ENCODE data around the gene SORBS2.
"Not testable (repeated sequence)": the region's sequence is repeated elsewhere in the genome, so short reads cannot be mapped to it uniquely, and the experiment has no call there.

SORBS2 gene

DNA sequence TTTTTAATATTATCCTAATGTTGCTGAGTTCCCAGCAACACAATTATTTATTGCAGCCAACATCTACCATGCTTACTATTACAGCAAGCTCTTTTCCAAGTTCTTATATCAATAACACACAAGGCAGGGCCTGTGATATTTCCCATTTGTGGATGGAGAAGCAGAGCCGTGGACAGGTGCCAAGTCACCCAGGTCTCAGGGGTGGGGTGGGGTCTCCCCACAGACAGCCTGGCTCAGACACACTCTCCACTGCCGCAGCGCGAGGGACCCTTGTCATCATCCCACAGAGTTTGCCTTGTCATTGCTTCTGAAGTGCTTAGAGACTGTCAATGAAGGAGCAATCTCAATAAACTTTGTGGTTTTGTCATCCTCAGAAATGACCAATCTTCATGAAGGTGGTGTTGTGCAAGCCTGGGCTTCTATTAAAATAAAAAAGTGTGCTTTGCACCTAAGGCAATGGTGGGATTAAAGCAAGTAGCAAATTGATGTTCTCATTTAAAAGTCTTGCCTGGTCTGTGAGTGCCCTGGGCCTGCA is 76.1 kb downstream of the SORBS2 start:
- no peak for DNase-seq

DNA sequence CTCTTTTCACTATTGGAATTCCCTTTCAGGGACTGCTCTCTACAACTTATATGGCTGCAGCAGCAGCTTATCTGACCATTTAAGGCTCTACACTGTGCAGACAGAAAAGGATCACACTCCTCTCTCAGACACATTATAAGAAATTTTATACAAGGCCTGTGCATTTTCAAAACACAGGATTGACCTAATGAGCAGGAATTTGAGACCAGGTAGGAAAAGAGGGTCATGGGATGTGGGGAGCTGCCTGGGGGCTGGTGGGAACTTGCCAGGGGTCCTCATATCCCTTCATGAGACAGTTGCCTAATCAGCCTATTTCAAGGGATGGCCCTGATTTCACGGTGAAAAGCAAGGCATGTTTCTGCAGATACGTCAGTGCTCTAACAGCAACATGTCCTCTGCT is 77.1 kb downstream of the SORBS2 start:
- DNase-seq = no peak

DNA sequence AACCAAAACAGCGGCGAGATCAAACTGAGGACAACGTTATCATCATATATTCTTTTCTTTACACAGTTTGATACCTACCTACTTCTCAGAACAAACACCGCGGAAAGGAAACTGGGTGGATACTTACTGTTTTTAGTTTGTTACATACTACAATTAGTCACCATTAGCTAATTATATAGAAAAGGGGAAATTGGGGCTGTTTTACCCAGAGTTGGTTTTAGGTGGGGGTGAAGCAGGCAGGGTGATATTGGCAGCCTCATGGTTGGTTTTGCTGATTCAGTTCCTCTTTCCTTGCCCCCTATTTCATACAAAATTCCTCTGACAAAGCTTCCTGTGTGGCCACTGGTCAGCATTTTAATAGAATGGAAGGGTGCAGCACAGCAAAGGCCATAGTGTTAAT is 77.8 kb downstream of the SORBS2 start:
- no peak for DNase-seq

DNA sequence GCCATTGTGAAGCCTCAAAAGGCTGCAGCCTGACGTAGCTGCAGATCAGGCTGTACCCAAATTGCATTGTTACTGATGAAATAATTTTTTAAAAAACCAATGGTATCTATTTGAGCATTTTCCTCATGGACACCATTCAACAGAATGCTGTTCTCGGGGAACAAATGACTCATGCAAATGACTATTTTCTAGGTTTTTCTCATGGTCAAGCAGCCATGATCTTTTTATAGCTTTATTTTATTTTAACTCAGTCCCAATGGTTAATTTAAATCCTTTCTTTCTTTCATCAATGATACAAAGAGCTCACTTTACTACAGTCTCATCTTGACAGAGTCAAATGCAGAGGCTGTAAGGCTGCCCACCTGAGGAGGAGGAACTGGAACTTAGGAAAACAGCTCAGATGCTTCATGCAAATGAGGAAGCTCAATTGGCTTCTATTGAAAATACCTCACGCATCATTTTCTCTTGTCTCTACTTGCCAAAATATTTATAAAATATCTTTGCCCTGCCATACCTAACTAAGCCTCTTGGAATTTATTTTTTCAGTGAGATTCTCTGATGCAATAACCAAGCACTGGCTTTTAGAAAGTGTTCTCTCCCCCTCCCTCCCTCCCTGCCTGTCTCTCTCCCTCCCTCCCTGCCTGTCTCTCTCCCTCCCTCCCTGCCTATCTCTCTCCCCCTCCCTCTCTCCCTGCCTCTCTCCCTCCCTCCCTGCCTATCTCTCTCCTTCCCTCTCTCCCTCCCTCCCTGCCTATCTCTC is 81.0 kb downstream of the SORBS2 start:
- DNase-seq = no peak

DNA sequence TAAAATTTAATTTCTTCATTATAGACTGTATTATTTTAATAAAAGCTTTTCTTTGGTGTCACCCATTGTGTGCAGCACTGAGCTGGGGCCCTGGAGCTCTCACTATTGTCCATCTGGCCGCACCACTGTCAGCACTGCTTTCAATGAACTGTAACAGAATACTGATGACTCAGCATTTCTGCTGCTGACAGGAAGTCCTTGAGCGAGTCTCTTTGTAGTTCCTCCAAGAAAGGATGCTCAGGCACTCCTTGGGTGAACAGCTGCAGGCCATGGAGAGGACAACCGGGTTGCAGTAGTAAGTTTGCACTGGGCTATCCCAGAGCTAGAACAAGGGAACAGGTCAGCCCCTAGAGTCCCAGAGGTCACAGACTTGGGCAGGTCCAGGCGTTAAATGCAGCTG is 81.6 kb downstream of the SORBS2 start:
- DNase-seq = no peak

DNA sequence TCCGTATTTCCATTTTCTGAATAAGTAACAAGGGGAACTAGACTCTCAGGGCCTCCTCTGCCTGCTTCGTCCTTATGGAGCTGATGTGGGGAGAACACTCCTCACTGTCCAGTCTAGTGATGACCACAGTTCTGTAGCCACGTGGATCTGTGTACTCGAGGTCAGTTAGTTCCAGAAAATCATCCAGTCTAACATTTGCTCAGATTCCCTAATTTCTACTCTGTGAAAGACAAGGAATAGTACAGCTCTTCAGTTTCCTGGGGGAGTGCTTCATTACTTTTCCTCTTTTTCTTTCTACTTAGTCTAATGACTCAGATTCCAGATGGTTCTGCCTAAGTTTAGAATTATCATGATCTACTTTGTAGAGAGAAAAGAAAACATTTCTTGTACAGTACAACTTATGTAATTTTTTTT is 82.6 kb downstream of the SORBS2 start:
- no peak for DNase-seq

DNA sequence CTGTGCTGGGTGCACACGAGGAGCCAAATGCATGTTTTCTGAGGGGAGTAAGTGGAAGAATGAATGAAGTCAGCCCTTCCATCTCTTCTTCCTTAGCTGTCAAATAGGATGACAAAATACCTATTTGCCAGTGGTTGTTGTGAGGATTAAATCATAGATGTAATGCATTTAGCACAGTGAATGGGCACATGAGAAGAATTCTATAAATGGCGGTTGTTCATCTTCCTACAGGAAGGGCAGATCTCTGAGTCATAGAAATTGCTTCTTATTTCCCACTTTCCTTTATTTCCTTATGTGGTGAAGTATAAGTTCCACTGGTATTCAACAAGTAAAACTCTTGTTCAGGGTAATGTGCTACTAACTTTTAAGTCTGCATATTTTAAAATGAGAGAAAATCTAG is 83.1 kb downstream of the SORBS2 start:
- no peak for DNase-seq

DNA sequence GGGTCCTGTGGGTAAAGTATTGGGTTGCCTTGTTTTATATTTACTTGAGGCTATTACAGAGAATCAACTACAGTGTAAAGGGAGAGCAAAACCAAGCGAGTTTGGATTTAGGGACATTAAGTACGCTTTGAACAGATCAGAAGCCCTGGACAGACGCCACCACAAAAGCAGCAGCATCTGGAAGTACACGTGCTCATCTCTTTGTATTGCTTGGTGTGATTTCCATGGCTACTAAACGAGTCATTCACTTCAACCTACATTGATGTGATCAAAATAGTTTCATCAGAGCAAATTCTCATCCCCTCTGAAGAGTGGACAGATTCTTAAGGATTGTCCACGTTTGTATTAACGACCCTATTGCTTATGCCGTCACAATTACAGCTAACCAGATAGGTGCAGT is 85.1 kb downstream of the SORBS2 start:
- DNase-seq = no peak

DNA sequence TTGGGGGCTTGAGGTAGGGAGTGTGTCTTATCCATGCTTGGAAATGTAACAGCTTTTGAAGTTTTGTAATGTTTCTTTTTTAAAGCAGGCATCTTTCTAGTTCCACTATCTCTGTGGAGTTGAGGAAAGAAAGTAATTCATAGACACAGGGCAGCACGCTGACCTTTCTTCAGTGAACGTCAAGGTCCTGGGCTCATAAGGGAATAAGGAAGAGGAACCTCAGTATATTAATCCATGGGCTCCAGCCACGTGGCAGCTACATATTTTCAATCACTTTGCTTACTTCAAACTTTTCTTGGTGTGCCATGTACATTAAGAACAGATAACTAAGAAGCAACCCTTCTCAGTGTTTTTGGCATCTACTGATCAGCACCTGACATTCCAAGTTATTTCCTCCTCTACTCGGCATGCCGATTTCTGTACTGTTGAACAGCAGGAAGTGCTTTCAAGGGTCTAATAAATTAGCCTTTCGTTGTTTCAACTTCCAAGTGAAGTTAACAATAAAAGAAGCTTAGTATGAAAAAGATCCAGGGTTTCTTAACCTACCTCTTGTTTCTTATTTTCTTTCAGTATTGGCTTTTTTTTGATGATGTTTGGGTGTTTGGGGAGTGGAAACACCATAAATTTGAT is 88.2 kb downstream of the SORBS2 start:
- no peak for DNase-seq

DNA sequence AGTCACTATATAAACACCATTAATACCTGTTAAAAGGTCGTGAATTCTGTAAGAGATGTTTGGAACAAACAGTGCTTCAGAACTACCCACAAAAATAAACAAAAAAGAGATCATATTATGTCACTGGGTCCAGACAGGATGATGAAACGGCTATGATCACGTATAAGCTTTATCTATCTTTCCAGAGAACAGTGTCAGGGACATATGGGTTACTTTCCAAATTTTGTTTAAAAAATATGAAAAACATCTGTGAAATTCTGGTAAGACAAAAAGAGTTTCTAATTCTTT is 90.0 kb downstream of the SORBS2 start:
- DNase-seq = no peak

DNA sequence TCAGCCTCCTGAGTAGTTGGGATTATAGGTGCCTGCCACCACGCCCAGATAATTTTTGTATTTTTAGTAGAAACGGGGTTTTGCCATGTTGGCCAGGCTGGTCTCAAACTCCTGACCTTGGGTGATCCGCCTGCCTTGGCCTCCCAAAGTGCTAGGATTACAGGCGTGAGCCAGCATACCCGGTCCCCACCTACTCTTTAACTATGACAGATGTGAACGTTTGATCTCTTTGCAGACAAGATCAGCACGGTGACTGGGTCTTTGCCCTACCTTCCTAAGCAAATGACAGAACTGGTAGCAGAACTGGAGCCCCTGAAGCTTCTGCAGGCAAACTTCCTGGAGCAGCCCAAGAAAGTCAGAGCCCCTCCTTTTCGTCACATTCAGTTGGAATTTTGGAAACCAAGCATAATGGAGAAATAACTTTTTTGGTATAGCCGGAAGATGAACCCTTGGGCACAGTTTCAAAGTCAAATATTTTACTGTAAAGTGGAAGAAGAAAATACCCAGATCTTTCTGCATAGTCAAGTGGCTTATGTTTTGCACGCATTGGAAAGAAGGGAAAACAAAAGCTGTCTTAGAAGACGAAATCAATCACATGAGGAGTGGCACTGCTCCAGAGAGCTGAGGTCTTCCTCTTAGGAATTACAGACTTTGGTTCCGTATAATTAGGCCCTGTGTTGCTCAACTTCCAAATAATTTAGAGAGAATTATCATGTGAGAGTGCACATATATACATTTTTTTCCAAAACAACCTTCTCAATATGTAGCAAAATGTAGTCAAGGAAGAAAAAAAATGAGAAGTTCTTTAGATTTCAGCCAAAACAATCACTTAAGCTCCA is 90.6 kb downstream of the SORBS2 start:
- DNase-seq = no peak

DNA sequence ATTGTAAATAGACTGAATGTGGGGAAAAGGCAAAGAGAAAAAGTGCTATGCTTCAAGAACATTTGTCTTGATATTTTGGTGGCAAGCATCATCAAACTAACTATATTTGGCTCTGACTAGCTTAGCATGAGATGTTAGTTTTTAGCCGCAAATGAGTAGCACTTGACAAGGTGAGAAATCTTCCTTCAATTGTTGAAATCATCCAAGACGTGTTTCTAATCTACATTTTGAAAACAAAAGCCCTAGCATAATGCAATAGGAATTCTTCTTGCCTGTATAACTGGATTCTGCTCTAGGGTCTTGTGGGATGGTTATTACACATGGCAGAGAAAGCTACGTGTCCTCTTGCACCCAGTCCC is 92.5 kb downstream of the SORBS2 start:
- DNase-seq = no peak

DNA sequence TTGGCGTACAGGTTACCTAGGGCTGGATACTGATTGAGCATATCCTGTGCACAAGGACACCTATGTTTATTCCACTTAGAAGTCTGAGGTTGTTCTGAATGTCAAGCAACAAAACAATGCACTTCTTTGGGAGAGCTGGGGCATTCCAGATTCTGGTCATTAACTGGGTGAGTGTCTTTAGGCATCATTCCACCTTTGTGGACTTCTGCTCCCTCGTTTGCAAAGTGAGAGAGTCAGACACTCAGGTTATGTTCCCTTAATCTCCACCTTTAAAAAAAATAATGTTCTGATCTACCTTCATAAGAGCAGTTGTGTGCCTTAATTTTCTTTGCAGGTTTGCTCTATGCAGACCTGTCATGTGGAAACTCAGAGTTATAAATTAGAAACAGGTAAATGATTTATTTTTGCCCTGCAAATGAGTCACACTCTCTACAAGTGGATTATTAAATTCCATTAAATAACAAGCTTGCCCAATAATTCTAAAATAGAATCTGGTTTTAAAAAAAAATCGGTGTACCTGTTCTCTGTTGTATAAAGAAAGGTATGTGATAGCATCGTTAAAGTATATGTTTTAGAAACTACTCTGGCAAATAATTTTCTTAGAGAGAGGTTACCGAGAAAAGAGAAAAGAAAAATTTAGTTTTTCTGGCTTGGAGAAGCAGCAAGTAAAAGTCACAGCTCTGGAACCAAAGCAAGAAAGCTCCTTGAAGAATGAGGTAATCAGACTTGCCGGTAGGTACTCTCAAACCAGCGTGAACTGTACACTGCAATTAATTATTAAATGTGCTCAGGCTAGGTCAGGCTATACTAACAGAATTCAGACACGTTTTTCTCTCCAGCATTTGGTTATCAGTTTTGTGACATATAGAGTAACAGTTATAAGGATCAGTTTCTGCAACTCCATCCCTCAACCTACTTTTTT is 93.2 kb downstream of the SORBS2 start:
- no peak for DNase-seq

DNA sequence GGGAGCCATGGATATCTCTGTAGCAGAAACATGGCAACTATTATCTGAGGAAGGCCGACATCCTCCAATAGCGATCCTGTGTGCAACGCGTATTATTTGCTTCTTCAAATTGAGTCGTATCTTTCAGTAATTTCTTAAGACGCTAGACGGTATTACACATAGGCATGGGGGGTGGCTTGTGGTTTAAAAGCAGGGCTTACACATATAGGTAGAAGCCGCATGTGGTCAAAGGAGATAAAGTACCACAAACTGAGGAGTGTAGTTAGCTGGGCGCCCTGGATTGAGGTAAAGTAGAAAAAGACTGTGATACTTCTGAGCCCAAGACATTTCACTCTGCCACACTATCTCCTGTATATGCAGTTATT is 94.6 kb downstream of the SORBS2 start:
- DNase-seq = no peak

DNA sequence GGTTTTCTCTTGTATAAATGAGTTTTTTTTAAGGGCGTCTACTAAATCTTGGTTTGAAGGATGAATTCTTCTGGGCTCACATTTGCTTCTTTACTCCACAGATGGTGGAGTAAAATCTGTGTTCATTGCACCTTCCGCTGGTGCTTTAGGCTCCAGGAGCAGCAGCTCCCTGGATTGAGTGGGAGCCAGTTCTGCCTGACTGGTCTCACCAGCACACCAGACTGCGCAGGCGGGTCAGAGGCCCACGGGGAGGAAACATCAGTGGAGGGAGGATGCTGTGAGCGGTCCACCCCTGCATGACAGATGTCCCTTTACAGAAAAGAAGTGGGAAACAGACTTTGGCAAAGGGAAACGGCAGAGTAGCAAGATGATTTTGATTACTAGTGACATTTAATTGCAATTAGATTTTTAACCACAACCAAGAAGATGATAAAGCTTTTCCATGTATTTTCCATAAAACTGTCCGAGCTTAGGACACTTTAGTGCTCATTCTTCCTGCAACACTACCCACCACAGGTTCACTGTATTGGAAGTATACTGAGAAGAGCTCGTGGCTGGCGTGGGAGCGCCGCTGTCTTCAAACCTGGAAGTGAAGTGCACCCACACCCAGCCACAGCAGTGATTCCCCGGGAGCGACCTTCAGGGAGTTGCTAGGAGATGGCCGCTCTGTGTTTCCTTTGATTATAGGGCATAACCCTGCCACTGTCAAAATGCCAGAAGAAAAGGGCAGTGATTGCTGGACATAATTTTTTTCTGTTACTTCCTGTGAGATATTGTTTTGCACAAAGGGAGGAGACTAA is 95.2 kb downstream of the SORBS2 start:
- no peak for DNase-seq

DNA sequence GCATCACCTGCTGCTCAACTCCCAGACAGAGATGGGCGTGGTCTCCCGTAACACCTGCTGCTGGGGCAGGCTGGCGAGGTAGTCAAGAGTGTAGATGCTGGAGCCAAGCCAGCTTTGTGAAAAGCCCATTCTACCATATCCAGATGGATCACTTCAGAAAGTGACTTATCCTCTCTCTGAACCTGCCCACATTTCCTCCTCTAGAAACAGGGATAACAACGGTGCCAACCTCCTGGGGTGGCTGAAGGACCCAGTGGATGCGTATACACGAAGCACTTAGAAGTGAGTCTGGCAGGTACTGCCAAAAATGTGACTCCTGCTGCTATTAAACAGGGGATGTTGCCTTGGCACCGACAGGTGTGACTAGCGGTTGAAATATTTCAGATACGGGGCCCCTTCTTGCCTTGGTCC is 95.8 kb downstream of the SORBS2 start:
- DNase-seq = no peak

DNA sequence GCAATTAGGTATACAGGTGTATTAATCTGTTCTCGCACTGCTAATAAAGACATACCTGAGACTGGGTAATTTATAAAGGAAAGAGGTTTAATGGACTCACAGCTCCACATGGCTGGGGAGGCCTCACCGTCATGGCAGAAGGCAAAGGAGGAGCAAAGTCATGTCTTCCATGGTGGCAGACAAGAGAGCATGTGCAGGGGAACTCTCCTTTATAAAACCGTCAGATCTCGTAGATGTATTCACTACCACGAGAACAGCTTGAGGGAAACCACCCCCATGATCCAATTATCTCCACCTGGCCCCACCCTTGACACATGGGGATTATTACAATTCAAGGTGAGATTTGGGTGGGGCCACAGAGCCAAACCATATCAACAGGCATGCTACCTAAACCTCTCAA is 97.5 kb downstream of the SORBS2 start:
- not testable (repeated sequence) for DNase-seq

DNA sequence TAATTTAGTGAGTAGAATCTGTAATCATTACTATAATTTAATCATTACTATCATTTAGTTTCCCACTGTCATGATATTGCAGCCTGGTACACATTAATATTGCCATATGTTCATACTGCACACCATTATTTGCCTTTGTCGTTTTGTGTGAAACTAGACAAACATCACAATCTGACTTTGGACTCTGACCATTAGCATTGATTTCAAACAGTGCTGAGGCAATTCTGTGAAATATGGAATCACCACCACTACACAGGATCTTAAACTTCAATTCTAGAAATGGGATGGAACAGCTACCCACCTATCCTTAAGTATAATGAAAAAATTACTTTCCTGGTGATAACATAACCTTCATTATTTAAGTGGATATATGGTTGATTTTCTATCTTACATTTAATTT is 98.3 kb downstream of the SORBS2 start:
- DNase-seq = no peak

DNA sequence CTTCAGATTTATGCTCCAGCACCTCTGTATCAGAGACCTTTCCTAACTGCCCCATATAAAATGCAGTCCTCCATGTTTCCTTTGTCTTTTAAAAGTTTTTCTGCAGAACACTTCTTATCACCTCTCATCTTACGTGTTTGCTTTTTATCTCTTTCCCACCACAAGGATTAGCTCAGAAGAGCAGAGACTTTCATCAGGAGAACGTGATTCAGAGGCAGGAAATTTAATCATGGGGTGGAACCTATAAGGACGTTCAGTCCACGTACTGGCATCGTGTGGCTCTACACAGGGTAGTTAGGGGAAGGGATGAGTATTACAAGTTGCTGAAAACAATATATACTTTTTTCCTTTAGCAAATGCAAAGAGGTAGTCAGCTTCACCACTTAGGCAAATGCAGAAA is 98.7 kb downstream of the SORBS2 start:
- DNase-seq = no peak

DNA sequence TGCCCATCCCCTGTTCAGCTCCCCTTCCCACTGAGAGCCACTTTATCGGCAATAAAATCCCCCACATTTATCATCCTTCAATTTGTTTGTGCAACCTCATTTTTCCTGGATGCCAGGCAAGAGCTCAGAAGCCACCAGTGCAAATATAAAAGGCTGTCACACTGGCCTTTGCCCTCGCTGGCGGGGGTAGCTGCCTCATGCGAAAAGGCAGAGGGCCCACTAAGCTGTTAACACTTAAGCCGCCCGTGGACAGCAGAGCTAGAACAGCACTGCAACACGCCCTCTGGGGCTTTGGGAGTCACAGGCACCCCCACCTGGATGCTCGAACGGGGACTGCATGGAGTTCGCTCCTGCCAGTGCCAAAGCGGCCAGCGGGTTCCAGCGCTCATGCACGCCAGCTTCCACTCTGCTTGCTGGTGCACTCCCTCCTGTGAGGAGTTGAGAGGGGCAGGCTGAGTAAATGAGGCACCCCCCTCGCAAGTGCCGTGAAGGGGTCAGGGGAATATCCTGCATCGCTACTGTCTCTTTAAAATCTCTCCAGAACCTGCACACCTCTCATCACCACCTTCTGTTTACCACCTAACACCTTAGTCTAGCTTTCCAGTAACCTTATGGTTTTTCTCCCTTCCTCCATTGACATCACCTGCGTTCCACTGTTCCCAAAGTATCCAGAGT is 99.5 kb downstream of the SORBS2 start:
- DNase-seq = no peak

DNA sequence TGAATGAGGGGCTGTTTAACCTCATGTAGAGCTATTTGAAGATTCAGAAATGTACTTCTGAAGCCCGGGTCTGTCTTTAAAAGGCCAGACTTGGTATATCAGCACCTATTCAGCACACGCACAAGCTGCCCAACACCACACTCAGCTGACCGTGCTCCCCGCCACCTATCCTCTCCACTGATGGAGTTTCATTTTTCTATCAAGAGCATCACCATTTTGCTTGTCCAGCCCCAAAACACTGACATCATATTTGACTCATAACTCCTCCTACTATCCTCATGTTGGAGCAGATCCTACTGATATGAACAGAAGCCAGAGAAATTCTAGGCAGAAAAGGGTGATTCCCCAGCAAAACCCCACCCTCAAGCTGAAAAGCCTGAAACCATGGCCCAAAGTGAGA is 100.3 kb downstream of the SORBS2 start:
- no peak for DNase-seq
